SK-N-SH (cell line): Measurements from ENCODE around the gene ABR. TPM values are rescaled to one million over a fixed set of nuclear protein-coding genes. Genes with fewer than 3 reads are reported as not detected.

Source experiments
- CTCF ChIA-PET: fragments of 300-600, 350-600 bp; formaldehyde crosslinking; extraction: SDS; loops from one replicate; lab custom pipeline; 2021; lab: Yijun Ruan, JAX
- POLR2A ChIA-PET: fragments of 350-600 bp; sonication (Branson Sonifier 250); formaldehyde crosslinking; extraction: SDS; loops from one replicate; lab custom pipeline; 2020; ENCODE audit warnings: antibody characterized with exemption, inconsistent platforms; lab: Yijun Ruan, JAX
- DNase-seq: peaks from one replicate; pipeline ENCODE4 v3.0.0; 2012
- H2AFZ ChIP-seq: fragments of 200-600 bp; sonication (generic); 2 replicates; pipeline ENCODE4 v1.8.1; 2016; ENCODE audit warnings: antibody characterized with exemption, mild to moderate bottlenecking, low read depth
- H3F3A ChIP-seq: fragments of 200-600 bp; sonication (generic); replicated peaks from 2 replicates; pipeline ENCODE3; 2016; ENCODE audit warnings: antibody characterized with exemption, mild to moderate bottlenecking; ENCODE audit not compliant: insufficient read depth
- H3K27ac ChIP-seq, 2 experiments: fragments of 200-500 bp in 1 of 2; fragments of 200-600 bp in 1 of 2; sonication (Bioruptor generic) in 1 of 2; sonication (generic), shearing (Covaris generic) in 1 of 2; 2 replicates each; pipeline versions ENCODE4 v1.5.1 to v1.6.1; 2014 to 2016; ENCODE audit warnings: low read depth in 2 of 2, inconsistent platforms in 1 of 2, low read length in 1 of 2, mild to moderate bottlenecking in 1 of 2, mixed read lengths in 1 of 2
- H3K27me3 ChIP-seq: fragments of 200-600 bp; sonication (generic), shearing (Covaris generic); 2 replicates; pipeline ENCODE4 v1.6.1; 2016; ENCODE audit warnings: mixed run types; ENCODE audit not compliant: insufficient read depth
- H3K36me3 ChIP-seq, 2 experiments: fragments of 200-500 bp in 1 of 2; fragments of 200-600 bp in 1 of 2; sonication (Bioruptor generic) in 1 of 2; sonication (generic) in 1 of 2; replicated peaks in 1 of 2; 2 replicates each; pipeline versions ENCODE3 to v1.5.1; 2014 to 2016; ENCODE audit warnings: low read length in 1 of 2, mild to moderate bottlenecking in 1 of 2; ENCODE audit not compliant: insufficient read depth in 2 of 2, control insufficient read depth in 1 of 2
- H3K4me1 ChIP-seq, 2 experiments: fragments of 200-500 bp in 1 of 2; fragments of 200-600 bp in 1 of 2; sonication (Bioruptor generic) in 1 of 2; sonication (generic), shearing (Covaris generic) in 1 of 2; 2 replicates each; pipeline versions ENCODE4 v1.5.1 to v1.6.1; 2014 to 2016; ENCODE audit warnings: low read depth in 1 of 2, low read length in 1 of 2, mixed run types in 1 of 2; ENCODE audit not compliant: insufficient read depth in 2 of 2, control insufficient read depth in 1 of 2
- H3K4me2 ChIP-seq: fragments of 200-600 bp; sonication (generic), shearing (Covaris generic); 2 replicates; pipeline ENCODE4 v1.6.1; 2017; ENCODE audit warnings: mixed run types
- H3K4me3 ChIP-seq, 2 experiments: fragments of 200-500 bp in 1 of 2; fragments of 200-600 bp in 1 of 2; sonication (Bioruptor generic) in 1 of 2; sonication (generic), shearing (Covaris generic) in 1 of 2; 2 replicates each; pipeline versions ENCODE4 v1.5.1 to v1.8.1; 2014 to 2016; ENCODE audit warnings: low read depth in 2 of 2, inconsistent platforms in 1 of 2, low read length in 1 of 2, mild to moderate bottlenecking in 1 of 2, mixed read lengths in 1 of 2, moderate library complexity in 1 of 2
- H3K79me2 ChIP-seq: fragments of 200-600 bp; sonication (generic); 2 replicates; pipeline ENCODE4 v1.8.1; 2017; ENCODE audit warnings: mild to moderate bottlenecking; ENCODE audit not compliant: insufficient read depth
- H3K9ac ChIP-seq: fragments of 200-600 bp; sonication (generic); 2 replicates; pipeline ENCODE4 v1.6.1; 2017; ENCODE audit warnings: mixed run types
- H3K9me2 ChIP-seq: fragments of 200-600 bp; sonication (generic); 2 replicates; pipeline ENCODE4 v1.6.1; 2017; ENCODE audit warnings: mixed run types
- H3K9me3 ChIP-seq: fragments of 200-600 bp; sonication (generic); 2 replicates; pipeline ENCODE4 v1.6.1; 2017; ENCODE audit warnings: mixed run types, mild to moderate bottlenecking, moderate library complexity
- H4K20me1 ChIP-seq: fragments of 200-600 bp; sonication (generic); 2 replicates; pipeline ENCODE4 v1.6.1; 2017; ENCODE audit warnings: mild to moderate bottlenecking, mixed run types; ENCODE audit not compliant: insufficient read depth
- CHD2 ChIP-seq: fragments of 150-350 bp; IDR thresholded peaks from 2 replicates; pipeline ENCODE4 v1.6.1; 2018; ENCODE audit warnings: low read length; ENCODE audit not compliant: partially characterized antibody
- CTCF ChIP-seq: fragments of 200-600 bp; sonication (generic); IDR thresholded peaks from 2 replicates; pipeline ENCODE4 v1.6.1; 2017; ENCODE audit warnings: antibody characterized with exemption, mild to moderate bottlenecking, moderate library complexity
- ELF1 ChIP-seq: IDR thresholded peaks from 2 replicates; pipeline ENCODE4 v1.4.0; 2012
- EP300 ChIP-seq, 2 experiments: IDR thresholded peaks; 2 replicates each; pipeline versions ENCODE4 v1.4.0 to v1.6.1; 2012; ENCODE audit warnings: borderline replicate concordance in 1 of 2, low read depth in 1 of 2, low read length in 1 of 2
- EZH2phosphoT487 ChIP-seq: fragments of 200-600 bp; sonication (generic); IDR thresholded peaks from 2 replicates; pipeline ENCODE4 v1.6.1; 2017; ENCODE audit warnings: low read depth, mixed run types, mild to moderate bottlenecking, antibody characterized with exemption, moderate library complexity, borderline replicate concordance
- FOSL2 ChIP-seq: IDR thresholded peaks from 2 replicates; pipeline ENCODE4 v1.4.0; 2012; ENCODE audit warnings: low read depth, mild to moderate bottlenecking, moderate library complexity, borderline replicate concordance
- FOXJ3 ChIP-seq: sonication (generic); formaldehyde crosslinking; IDR thresholded peaks from 2 replicates; pipeline ENCODE4 v1.5.1; 2020; ENCODE audit warnings: mild to moderate bottlenecking, missing genetic modification reagents
- FOXM1 ChIP-seq: IDR thresholded peaks from 2 replicates; pipeline ENCODE4 v1.4.0; 2012; ENCODE audit warnings: low read depth, mild to moderate bottlenecking
- MEF2A ChIP-seq: IDR thresholded peaks from 2 replicates; pipeline ENCODE4 v1.4.0; 2012; ENCODE audit warnings: low read depth, borderline replicate concordance
- MXI1 ChIP-seq: IDR thresholded peaks from 2 replicates; pipeline ENCODE4 v1.6.1; 2012; ENCODE audit warnings: mild to moderate bottlenecking, low read depth, low read length, improper control_type of control experiment
- NFIC ChIP-seq: IDR thresholded peaks from 2 replicates; pipeline ENCODE4 v1.4.0; 2012; ENCODE audit warnings: borderline replicate concordance
- NRF1 ChIP-seq: IDR thresholded peaks from 2 replicates; pipeline ENCODE4 v1.6.1; 2012; ENCODE audit warnings: low read depth, mild to moderate bottlenecking, low read length
- RCOR1 ChIP-seq: fragments of 150-350 bp; IDR thresholded peaks from 2 replicates; pipeline ENCODE4 v1.6.1; 2017; ENCODE audit warnings: antibody characterized with exemption, low read length
- RFX5 ChIP-seq: IDR thresholded peaks from 2 replicates; pipeline ENCODE4 v1.6.1; 2012; ENCODE audit warnings: mild to moderate bottlenecking, improper control_type of control experiment, low read length
- SIN3A ChIP-seq: IDR thresholded peaks from 2 replicates; pipeline ENCODE4 v1.6.1; 2012; ENCODE audit warnings: low read depth, mild to moderate bottlenecking, low read length, moderate library complexity, borderline replicate concordance
- TEAD4 ChIP-seq: IDR thresholded peaks from 2 replicates; pipeline ENCODE4 v1.4.0; 2012; ENCODE audit warnings: mild to moderate bottlenecking, borderline replicate concordance; ENCODE audit not compliant: insufficient read depth
- USF2 ChIP-seq: fragments of 150-350 bp; IDR thresholded peaks from 2 replicates; pipeline ENCODE4 v1.6.1; 2017; ENCODE audit warnings: antibody characterized with exemption, low read length, low read depth, borderline replicate concordance
- YY1 ChIP-seq: IDR thresholded peaks from 2 replicates; pipeline ENCODE4 v1.4.0; 2012; ENCODE audit warnings: low read depth, mild to moderate bottlenecking
- WGBS: methylation state at CpG from one replicate; pipeline ENCODE4 v1.1.6; 2017; ENCODE audit warnings: low lambda C conversion rate; 5-methylcytosine and 5-hydroxymethylcytosine counted together
- polyA plus RNA-seq, 3 experiments: library from polyadenylated mRNA; depleted of rRNA; stranded (reverse); fragments of >200 nt; gene quantifications; 2 replicates each; pipeline ENCODE4 v1.2.3, GENCODE V29; 2012
- TF ChIP-seq, protein P1 (sequence below): IDR thresholded peaks from 2 replicates; pipeline ENCODE4 v1.4.0; 2012; ENCODE audit warnings: low read depth

The ABR gene
- polyA plus RNA-seq, 1 of the 3 experiments (the other 2 are of a cell fraction) = 117 TPM

GRCh38 chr17:1145311-1145986 lies 34.3 kb downstream of the ABR start:
- WGBS = 81% methylated on average over 9 of the region's 14 CpGs
- no peak overlapping the region for H3K4me3 ChIP-seq
- no peaks in the 10 kb centered on the region for H3K27me3 ChIP-seq
- no peaks in the 10 kb centered on the region for H3K36me3 ChIP-seq
- H3K9ac ChIP-seq = no peak overlapping the region
- no peak for DNase-seq
- no peaks in the 10 kb centered on the region for H3F3A ChIP-seq
- TF ChIP-seq FOXM1 (no peak), CTCF (no peak), RCOR1 (no peak), USF2 (no peak), EP300 (IDR thresholded peaks at IDR 0.05; ENCODE audit: borderline replicate concordance in 1 of 2, low read depth in 1 of 2, low read length in 1 of 2) (no peak), MEF2A (no peak), NFIC (no peak), FOXJ3 (CRISPR knock-in tag) (no peak), FOSL2 (no peak), SIN3A (no peak), CHD2 (no peak), MXI1 (no peak), TEAD4 (no peak), RFX5 (no peak), YY1 (no peak), NRF1 (no peak), EZH2phosphoT487 (no peak), ELF1 (no peak)
- TF ChIP-seq, protein P1, sequence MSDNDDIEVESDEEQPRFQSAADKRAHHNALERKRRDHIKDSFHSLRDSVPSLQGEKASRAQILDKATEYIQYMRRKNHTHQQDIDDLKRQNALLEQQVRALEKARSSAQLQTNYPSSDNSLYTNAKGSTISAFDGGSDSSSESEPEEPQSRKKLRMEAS = no peak
- TF ChIP-seq, all 33 proteins: peak for 0
- CTCF ChIA-PET = interaction anchor here (1.3 to 7.3 kb wide), 2 partner anchors 23 to 42 kb away, joined by 6 to 71 read pairs; no protein-coding TSS in a partner anchor
- H2AFZ ChIP-seq = no peak overlapping the region
- POLR2A ChIA-PET = no interaction called here
- H3K4me1 ChIP-seq = peaks cover 0 to 4% of the 10 kb centered on the region in 2 experiments; a peak in 1 of 4 replicates
- no peaks in the 10 kb centered on the region for H3K9me2 ChIP-seq
- no peaks in the 10 kb centered on the region for H3K9me3 ChIP-seq
- H3K4me2 ChIP-seq = no peak overlapping the region
- no peaks in the 10 kb centered on the region for H3K79me2 ChIP-seq
- H3K27ac ChIP-seq = no peak overlapping the region
- H4K20me1 ChIP-seq = no peaks in the 10 kb centered on the region
